Left renal cortex interstitium (tissue), 4 donors: ENCODE measurements around the gene GIPC3. TPM values are rescaled to one million over a fixed set of nuclear protein-coding genes. Genes with fewer than 3 reads are reported as not detected.
"Not testable (repeated sequence)": the region's sequence is repeated elsewhere in the genome, so short reads cannot be mapped to it uniquely, and the experiment has no call there.

ENCODE experiments used
- DNase-seq, 4 donors: peaks; one replicate each; pipeline ENCODE4 v3.0.0-alpha.2; 2013; ENCODE audit warnings: low read depth in 4 of 4, low spot score in 2 of 4, missing footprints in 1 of 4
- polyA plus RNA-seq, 4 donors: library from polyadenylated mRNA; unstranded; fragments of 120-200 nt; gene quantifications; one replicate each; pipeline ENCODE4 v1.2.1, GENCODE V29; 2013; ENCODE audit not compliant: insufficient read length in 4 of 4

Gene GIPC3
- polyA plus RNA-seq, 4 donors = 2.3 to 3.3 (median 2.8) TPM

DNA sequence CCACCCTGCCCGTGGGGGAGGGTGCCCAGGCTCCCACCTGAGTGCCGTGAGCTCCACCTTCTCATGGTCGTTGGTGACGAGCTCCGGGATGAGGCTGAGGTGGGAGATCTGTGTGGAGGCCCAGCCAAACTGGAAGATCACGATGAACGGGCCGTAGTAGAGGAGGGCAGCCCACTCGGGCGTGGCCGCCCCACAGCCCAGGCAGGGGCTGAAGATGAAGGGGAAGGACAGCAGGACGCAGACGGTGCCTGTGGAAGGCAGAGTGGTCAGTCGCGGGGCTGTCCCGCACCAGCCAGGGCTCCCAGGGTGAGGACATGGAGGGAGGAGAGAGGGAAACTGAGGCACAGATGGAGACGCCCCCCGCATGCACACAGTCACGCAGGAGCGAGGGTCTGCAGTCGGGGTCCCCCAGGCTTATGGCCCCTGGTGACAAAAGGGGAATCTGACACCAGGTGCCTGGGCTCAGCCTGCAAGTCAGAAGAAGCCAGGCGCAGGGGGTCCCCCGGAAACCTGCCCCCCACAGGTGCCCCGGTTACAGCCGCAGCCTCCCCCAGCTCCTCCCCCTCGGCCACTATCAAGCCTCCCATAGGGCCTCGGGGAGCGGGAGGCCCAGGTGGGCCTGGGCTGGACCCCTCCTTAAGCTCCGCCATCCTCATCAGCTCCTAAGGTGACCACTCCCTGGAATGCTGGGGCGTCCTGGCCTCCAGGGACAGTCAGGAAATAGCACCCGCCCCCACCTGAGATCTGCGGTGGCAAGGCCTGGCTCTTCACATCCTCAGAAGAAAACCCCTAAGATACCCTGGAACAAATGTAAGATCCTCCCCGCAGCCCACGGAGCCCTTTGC lies 34.1 kb upstream of the GIPC3 start:
- DNase-seq = no peak

DNA sequence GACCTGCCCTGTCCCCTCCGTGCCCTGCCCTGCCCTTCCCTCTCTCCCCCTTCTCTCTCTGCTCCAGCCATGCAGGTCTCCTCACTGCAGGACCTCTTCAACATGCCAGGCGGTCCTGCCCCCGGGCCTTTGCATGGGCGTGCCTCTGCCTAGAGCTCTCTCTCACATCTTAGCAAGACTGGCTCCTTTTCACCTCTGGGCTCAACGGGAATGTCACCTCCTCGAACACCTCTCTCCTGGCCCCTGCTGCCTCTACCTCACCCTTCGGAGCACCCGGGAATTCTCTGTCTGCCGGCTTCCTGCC lies 33.5 kb upstream of the GIPC3 start:
- no peak for DNase-seq

DNA sequence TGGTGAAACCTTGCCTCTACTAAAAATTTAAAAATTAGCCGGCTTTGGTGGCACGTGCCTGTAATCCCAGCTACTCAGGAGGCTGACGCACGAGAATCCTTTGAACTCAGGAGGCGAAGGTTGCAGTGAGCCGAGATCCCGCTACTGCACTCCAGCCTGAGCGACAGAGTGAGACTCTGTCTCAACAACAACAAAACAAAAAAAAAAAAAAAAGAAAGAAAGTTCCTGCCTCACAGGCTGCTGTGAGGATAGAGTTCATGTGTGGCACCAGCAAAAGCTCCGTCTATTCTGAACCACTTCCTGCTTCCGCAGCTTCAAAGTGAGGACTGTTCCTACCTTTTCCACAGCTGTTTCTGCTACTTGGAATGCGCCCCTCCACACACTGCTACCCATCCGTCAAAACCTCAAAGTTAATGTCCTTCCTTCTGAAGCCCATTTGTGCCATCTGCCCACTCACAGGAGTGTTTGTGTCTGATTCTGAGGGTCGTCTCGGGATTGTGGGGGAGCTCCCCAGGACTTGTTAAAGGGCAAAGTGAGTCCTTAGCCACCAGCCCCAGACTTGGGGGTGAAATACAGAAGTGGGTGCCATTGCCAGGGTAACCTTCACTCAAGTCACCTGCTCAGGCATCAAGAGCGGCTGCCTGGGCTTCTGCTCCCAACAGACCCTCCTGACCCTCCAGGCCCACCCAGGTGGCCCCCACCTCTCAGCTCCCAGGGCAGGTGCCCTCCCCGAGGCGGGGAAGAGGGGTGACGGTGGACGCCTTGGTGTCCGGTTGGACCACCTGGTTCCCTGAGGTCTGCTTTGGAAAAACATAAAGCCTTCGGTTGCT lies 30.8 kb upstream of the GIPC3 start:
- DNase-seq = no peak

DNA sequence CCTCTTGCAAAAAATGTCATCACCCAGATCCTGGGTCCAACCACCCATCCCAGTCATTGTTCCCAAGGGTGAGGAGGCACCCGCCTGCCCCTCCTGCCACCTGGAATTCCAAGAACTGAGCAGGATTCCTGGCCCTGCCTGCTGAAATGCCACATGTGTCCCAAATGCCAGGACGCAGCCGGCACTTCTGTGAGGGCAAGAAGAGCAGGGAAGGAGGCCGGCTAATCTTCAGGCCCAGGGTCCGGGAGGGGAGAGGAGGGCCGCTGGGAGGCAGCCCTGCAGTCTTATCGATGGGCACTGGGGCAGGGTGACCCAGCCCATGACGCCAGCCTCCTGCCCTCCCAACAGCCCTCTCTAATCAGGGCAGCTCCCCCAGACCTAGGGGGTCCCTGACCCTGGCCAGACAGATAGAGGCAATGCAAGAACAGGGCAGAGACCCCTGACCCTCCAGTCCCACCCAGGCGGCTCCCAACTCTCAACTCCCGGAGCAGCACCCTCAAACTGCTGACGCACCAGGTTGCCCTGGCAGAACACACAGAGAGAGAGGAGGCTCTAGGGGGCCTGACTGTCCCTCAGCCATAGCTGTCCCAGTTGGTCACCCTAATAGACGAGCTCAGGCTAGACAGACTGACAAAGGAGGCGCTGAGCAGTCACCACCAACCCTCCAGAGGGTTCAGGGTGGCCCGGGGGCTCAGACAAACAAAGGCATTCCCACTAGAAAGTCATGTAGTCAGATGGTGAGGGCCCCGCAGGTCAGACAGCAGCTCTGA lies 29.4 kb upstream of the GIPC3 start:
- DNase-seq = no peak

DNA sequence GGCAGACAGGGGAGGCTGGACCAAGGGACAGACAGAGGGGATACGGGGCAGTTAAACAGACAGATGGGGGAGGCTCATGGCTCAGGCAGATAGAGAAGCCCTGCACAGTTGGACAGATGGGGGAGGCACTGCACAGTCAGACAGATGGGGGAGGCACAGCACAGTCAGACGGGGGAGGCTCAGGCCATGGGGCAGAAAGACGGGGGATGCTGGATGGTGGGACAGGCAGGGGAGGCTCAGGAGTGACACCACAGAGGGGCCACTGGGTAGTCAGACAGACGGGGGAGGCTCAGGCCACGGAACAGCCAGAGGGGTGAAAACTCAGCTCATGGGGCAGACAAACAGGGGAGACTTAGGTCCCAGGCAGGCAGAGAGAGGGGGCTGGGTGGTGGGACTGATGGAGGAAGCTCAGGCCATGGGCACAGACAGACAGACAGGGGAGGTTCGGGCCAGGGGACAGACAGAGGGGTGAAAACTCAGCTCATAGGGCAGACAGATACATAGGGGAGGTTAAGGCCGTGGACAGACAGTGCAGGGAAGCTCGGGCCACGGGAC lies 28.8 kb upstream of the GIPC3 start:
- DNase-seq = no peak

DNA sequence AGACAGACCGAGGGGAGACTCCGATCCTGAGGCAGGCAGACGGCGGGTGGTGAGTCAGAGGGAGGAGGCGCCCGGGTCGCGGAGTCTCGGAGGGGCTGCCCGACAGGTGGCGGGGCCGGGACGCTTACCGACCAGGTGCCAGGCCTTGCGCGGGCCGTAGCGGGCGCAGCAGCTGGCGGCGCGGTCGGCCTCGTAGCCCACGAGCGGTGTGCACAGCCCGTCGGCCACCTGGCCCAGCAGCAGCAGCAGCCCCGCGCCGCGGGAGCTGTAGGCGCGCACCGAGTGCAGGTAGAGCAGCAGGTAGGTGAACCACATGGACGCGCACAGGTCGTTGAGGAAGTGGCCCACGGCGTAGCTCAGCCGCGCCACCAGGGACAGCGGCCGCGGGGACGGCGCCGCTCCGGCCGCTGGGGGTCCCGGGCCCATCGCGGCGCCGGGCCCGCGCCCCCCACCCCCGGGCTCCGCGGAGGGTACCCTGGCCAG lies 28.3 kb upstream of the GIPC3 start:
- DNase-seq = no peak

DNA sequence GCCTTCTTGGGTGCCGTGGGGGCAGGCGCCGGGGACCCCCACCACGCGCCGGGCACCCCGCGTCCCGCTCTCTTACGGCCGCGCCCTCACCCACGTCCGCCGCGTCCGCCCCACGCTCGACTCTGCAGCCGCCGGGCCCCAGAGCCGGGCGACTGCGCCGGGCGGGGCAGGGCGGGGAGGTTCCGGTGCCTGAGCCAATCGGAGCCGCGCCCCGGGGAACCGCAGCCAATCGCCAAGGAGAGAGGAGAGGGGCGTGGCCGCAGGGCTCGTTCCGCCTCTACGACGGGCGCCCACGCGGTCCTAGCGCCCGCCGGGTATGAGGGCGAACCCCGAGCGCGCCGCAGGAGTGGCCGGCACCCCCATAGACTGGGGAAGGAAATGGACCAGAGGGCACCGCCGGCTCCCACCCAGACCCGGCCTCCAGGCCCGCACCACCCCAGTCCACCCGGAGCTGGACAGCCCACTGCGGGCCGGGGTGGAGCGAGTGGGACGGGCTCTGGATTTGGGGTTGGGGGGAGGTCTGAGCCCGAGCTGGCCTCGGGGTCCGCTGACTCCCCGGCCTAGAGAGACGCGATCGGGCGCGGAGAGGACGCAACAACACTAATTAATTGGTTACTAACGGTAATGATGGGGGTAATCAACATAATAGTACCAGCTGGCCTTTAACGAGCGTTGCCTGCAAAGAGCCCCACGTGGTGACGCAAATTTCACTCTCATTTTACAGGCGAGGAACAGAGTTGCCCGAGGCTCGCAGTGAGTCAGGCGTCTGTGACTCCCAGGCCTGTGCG lies 27.6 kb upstream of the GIPC3 start, which contains the start of gene MFSD12:
TSS of gene MFSD12 (minus strand) at position 126 of the 788 bp plus-strand sequence. CDS start 183 bp downstream, outside the sequence.
- peak; percentile 56 to 91 (median 81) for DNase-seq

DNA sequence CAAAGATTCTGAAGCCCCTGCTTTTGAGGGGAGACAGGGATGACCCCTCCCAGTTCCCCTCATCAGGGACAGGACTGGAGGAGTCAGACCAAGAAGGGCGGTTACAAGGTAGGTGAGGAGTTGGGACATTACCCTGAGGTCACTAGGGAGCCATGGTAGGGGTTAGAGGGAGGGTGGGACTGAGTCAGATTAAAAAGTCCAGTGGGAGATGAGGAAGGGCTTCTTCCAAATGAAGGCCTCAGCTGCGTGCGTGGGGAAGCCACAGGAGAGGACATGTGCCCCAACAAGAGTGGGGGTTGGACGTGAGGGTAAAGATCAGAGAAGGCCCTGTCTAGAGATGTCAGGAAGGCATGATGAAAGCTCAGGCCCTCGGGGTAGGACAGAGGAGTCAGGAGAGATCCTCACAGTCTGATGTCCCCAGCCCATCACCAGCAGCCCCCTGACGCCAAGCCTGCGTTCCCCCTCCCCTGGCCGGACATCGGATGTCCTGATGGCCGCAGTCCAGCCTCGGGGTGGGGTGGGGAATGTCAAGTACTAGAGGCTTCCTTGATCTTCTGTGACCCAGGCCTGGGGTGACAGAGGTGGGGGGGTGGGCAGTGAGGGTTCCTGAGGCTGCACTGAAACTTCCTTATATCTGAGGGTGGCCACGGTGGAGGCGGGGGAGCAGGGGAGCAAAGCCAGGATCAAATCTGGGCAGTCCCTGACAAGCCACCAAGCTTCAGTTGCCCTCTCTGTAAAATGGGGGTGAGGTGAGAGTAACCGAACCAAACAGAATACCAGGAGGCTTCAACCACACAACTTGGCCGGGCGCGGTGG lies 21.4 kb upstream of the GIPC3 start:
- DNase-seq = no peak

DNA sequence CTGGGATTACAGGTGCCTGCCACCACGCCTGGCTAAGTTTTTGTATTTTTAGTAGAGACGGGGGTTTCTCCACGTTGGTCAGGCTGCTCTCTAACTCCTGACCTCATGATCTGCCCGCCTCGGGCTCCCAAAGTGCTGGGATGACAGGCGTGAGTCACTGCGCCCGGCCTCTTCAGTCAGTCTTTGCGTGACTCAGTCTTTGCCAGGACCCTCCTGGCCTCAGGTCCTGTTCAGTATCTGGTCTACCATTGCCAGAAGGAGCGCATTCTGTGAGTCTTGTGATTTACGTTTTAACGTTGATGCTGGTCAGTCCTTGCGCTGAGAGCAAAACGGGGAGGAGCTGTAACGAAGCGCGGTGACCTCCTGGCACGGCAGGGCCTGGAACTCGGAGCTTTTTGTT lies 20.1 kb upstream of the GIPC3 start:
- no peak for DNase-seq

DNA sequence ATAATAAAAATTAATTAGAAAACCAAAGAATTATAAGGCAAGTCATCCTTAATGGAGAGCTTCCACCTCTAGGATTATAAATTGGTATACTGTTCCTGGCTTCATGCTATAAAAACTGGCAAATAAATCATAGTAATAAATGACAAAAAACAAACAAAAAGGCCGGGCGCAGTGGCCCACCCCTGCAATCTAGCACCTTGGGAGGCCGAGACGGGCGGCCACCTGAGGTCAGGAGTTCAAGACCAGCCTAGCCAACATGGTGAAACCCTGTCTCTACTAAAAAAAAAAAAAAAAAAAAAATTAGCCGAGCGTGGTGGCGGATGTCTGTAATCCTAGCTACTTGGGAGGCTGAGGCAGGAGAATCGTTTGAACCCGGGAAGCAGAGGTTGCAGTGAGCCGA lies 15.2 kb upstream of the GIPC3 start:
- not testable (repeated sequence) for DNase-seq

DNA sequence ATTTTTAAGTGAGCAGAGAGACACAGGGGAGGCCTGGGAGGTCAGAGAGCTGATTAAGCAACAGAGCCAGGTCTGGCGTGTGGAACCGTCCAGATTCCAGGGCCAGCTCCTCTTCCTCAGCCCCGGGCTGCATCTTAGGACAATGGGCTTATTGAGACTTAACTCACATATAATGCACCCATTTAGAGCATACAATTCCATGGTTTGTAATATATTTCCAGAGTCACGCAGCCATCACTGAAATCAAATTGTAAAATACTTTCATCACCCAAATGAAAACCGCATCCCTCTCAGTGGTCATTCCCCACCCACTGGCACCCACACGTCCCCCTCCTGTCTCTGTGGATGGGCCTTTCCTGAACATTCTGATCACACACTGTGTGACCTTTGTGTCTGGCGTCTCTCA lies 14.7 kb upstream of the GIPC3 start:
- DNase-seq = no peak

DNA sequence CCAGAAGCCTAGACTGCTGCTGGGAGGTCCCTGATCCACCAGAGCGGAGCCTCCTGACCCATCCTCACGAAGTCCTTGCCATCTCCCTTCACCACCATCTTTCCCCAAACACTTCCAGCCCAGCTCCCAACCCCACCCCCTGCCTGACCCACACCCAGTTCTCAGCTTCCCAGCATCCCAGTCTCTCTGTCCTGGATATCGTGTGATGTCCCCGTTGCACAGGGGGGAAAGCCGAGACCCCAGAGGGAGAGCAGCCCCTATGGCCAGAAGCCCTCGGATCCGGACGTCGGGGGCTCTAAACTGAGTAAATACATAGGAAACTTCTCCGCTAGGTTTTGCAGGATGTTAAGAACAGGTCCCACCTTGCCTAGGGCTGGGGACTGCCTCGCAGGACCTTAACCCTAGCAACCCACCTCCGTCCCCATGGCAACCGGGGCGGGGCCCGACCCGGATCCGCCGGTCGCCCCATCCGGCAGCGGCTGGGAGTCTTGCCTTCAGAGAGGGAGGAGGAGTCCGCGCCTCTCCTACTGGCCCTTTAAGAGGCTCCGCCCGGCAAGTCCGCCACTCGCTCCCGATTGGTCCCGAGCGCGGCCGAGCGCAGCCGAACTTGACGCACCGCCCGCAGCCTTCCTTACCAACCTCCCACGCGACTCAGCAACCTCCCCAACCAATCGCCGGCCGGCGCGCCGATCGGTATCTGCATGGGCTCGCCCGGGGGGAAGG lies 13.0 kb upstream of the GIPC3 start:
- DNase-seq = peak; percentile 92 to 98 (median 98)

DNA sequence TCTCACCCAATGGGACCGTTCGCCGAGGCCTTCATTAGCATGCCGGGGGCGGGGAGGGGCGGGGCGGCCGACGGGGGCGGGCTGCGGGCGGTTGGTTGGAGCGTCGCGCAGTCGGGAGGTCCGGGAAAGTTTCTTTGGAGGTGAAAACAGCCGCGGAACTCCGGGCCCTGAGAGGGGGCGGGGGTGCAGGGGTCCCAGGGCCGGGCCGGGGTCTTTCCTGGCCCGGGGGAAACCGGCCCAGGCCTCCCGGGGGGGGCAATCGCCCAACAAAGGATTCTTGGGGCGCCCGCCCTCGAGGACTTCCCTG lies 12.5 kb upstream of the GIPC3 start, which contains the start of gene HMG20B:
TSS of gene HMG20B (plus strand) at position 90 of the 307 bp plus-strand sequence. CDS start 366 bp downstream, outside the sequence.
- no peak for DNase-seq

DNA sequence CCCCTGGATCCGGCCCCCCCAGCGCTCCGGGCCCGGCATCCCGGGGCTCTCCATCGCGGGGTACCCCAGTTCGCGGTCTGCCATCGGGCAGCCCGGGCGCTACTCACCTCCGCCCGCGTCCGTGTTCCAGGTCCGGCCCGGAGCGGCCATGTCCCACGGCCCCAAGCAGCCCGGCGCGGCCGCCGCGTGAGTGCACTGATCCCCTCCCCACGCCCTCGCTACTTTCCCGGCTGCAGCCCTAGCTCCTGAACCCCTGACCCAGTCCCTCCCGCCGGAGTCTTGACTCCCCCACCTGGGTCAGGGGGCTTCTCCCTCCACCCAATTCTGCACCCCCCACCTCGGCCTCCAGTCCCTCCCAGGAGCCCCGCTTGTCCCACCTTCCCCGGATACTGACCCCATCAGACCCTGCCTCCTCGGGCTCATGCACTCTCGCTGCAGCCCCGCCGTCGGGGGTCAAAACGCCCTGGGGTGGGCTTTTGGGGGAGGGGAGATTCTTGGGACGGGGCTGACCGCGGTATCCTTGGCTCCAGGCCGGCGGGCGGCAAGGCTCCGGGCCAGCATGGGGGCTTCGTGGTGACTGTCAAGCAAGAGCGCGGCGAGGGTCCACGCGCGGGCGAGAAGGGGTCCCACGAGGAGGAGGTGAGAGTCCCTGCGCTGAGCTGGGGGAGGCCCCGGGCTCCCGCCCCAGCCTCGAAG lies 12.0 kb upstream of the GIPC3 start:
- no peak for DNase-seq

DNA sequence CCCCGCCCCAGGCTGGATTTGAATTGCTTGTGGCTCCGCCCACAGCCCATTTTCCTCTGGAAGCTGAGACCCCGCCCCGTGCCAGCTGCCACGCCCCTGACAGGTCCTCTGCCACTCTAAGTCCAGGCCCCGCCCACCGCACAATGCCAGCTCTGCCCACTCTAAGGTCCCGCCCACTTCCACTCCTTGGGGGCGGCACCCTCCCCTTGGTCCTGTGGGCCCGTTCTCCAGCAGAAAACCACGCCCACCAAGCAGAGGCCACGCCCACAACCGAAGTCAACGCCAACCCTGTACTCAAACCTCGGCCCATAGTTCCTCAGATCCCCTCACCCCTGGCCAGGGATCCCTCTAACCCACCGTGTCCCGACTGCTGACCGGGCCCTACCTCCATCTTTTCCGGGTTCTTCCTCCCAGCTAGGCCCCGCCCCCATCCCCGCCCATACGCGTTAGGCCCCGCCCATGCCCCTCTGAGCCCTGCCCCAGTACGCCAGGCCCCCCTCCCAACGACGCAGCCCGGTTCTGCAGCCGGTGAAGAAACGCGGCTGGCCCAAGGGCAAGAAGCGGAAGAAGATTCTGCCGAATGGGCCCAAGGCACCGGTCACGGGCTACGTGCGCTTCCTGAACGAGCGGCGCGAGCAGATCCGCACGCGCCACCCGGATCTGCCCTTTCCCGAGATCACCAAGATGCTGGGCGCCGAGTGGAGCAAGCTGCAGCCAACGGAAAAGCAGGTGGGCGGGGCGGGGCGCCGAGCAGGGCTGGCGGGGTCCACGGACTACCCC lies 11.2 kb upstream of the GIPC3 start:
- no peak for DNase-seq

DNA sequence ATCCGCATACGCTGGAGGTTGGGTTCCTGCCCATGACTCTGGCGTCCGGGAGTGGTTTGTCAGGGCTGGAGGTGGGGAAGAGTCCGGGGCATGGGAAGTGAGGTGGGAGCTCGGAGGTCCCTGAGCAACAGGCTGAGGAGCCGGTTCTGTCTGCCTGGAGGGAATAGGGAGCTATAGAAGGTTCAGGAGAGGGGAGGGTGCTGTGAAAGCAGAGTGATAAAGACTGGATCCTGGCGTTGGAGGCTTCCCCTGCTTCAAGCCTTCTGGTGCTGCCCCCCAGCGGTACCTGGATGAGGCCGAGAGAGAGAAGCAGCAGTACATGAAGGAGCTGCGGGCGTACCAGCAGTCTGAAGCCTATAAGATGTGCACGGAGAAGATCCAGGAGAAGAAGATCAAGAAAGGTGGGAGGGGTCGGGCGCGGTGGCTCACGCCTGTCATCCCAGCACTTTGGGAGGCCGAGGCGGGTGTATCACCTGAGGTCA lies 10.0 kb upstream of the GIPC3 start:
- DNase-seq = no peak
